Type B pancreatic cell (in vitro differentiated cells): ENCODE measurements around the gene ARF4. TPM values are rescaled to one million over a fixed set of nuclear protein-coding genes. Genes with fewer than 3 reads are reported as not detected.

Experiments used
- DNase-seq: peaks from one replicate; pipeline ENCODE4 v3.0.0; 2021; ENCODE audit warnings: mixed read lengths; ENCODE audit not compliant: unreplicated experiment; ENCODE audit errors: extremely low spot score
- H3K27ac Mint-ChIP-seq: 2 replicates; pipeline ENCODE4 v1.8.0; 2021; ENCODE audit warnings: mild to moderate bottlenecking, mixed read lengths
- H3K27me3 Mint-ChIP-seq: 2 replicates; pipeline ENCODE4 v1.8.0; 2021; ENCODE audit warnings: mixed read lengths
- H3K36me3 Mint-ChIP-seq: 2 replicates; pipeline ENCODE4 v1.8.0; 2021; ENCODE audit warnings: mixed read lengths
- H3K4me1 Mint-ChIP-seq: one replicate; pipeline ENCODE4 v1.8.0; 2021; ENCODE audit warnings: mixed read lengths; ENCODE audit not compliant: unreplicated experiment
- H3K4me3 Mint-ChIP-seq: 2 replicates; pipeline ENCODE4 v1.8.0; 2021; ENCODE audit warnings: mild to moderate bottlenecking, mixed read lengths
- H3K9me3 Mint-ChIP-seq: 2 replicates; pipeline ENCODE4 v1.8.0; 2021; ENCODE audit warnings: mixed read lengths
- total RNA-seq: library from RNA; stranded (reverse); gene quantifications from 2 replicates; pipeline ENCODE4 v1.2.1, GENCODE V29; 2021; ENCODE audit warnings: low replicate concordance
- TF ChIP-seq, protein P1 (sequence below): fragments of 200-600 bp; sonication (generic); conservative IDR thresholded peaks from 2 replicates; pipeline ENCODE4 v1.5.0; 2021; ENCODE audit warnings: antibody characterized with exemption, mild to moderate bottlenecking

The ARF4 gene
- total RNA-seq, 1 donor from 2014 or later, result 132 TPM

- no peak overlapping the region for H3K4me3 Mint-ChIP-seq
- TF ChIP-seq, protein P1, sequence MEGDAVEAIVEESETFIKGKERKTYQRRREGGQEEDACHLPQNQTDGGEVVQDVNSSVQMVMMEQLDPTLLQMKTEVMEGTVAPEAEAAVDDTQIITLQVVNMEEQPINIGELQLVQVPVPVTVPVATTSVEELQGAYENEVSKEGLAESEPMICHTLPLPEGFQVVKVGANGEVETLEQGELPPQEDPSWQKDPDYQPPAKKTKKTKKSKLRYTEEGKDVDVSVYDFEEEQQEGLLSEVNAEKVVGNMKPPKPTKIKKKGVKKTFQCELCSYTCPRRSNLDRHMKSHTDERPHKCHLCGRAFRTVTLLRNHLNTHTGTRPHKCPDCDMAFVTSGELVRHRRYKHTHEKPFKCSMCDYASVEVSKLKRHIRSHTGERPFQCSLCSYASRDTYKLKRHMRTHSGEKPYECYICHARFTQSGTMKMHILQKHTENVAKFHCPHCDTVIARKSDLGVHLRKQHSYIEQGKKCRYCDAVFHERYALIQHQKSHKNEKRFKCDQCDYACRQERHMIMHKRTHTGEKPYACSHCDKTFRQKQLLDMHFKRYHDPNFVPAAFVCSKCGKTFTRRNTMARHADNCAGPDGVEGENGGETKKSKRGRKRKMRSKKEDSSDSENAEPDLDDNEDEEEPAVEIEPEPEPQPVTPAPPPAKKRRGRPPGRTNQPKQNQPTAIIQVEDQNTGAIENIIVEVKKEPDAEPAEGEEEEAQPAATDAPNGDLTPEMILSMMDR, result peak; percentile 40
- DNase-seq, result no peak
- peak overlapping the region; percentile 75 for H3K27ac Mint-ChIP-seq
- H3K4me1 Mint-ChIP-seq, result peaks cover 21% of the 10 kb centered on the region
- no peaks in the 10 kb centered on the region for H3K27me3 Mint-ChIP-seq
- peaks cover 15% of the 10 kb centered on the region for H3K36me3 Mint-ChIP-seq
- H3K9me3 Mint-ChIP-seq, result no peaks in the 10 kb centered on the region
These were observed 14.5 kb downstream of the ARF4 start for GRCh38 chr3:57582474-57583168.

- TF ChIP-seq, protein P1, result no peak
- DNase-seq, result no peak
- Mint-ChIP-seq H3K36me3 (peaks cover 18% of the 10 kb centered on the region), H3K27me3 (no peaks in the 10 kb centered on the region), H3K4me3 (no peak overlapping the region), H3K9me3 (no peaks in the 10 kb centered on the region), H3K4me1 (peaks cover 2% of the 10 kb centered on the region), H3K27ac (peak overlapping the region; percentile 69)
These were observed 19.3 kb downstream of the ARF4 start for GRCh38 chr3:57577801-57578200.

- Mint-ChIP-seq H3K36me3 (peaks cover 27% of the 10 kb centered on the region), H3K27ac (peak overlapping the region; percentile 67), H3K27me3 (no peaks in the 10 kb centered on the region), H3K4me1 (no peaks in the 10 kb centered on the region), H3K9me3 (no peaks in the 10 kb centered on the region), H3K4me3 (no peak overlapping the region)
- TF ChIP-seq, protein P1, result no peak
- no peak for DNase-seq
These were observed 21.0 kb downstream of the ARF4 start for GRCh38 chr3:57575966-57576626.

- H3K27me3 Mint-ChIP-seq, result no peaks in the 10 kb centered on the region
- DNase-seq, result no peak
These were observed 25.0 kb downstream of the ARF4 start for GRCh38 chr3:57572096-57572495.

GRCh38 chr3:57570878-57571277, 26.3 kb downstream of the ARF4 start:
- TF ChIP-seq, protein P1, result no peak
- no peak overlapping the region for H3K27ac Mint-ChIP-seq
- no peak for DNase-seq
- peaks cover 25% of the 10 kb centered on the region for H3K36me3 Mint-ChIP-seq
- no peak overlapping the region for H3K4me3 Mint-ChIP-seq
- H3K9me3 Mint-ChIP-seq, result no peaks in the 10 kb centered on the region
- no peaks in the 10 kb centered on the region for H3K4me1 Mint-ChIP-seq
- H3K27me3 Mint-ChIP-seq, result no peaks in the 10 kb centered on the region

More at GRCh38 chr3:57572096-57572495, 25.0 kb downstream of the ARF4 start:
- TF ChIP-seq, protein P1, result no peak
- Mint-ChIP-seq H3K36me3 (peaks cover 26% of the 10 kb centered on the region), H3K4me3 (no peak overlapping the region), H3K27ac (no peak overlapping the region), H3K9me3 (no peaks in the 10 kb centered on the region), H3K4me1 (no peaks in the 10 kb centered on the region)
